Esophagus squamous epithelium (tissue), 5 donors: Measurements from ENCODE around the gene SYNM. TPM values are rescaled to one million over a fixed set of nuclear protein-coding genes. Genes with fewer than 3 reads are reported as not detected.

Source experiments
- DNase-seq: peaks from one replicate; lab custom pipeline; 2025; lab: John Stamatoyannopoulos, UW
- H3K27ac ChIP-seq, 4 donors: fragments of 200-600 bp; sonication (generic); one replicate each; pipeline ENCODE4 v1.5.1; 2016 to 2019; ENCODE audit warnings: mild to moderate bottlenecking in 1 of 4
- H3K27me3 ChIP-seq, 4 donors: fragments of 200-600 bp; sonication (generic); 1 replicate in 3 of 4; 2 replicates in 1 of 4; pipeline versions ENCODE4 v1.5.1 to v1.6.0; 2017 to 2021; ENCODE audit warnings: antibody characterized with exemption in 1 of 4
- H3K36me3 ChIP-seq, 3 donors: fragments of 200-600 bp; sonication (generic); one replicate each; pipeline ENCODE4 v1.5.1; 2016 to 2019
- H3K4me1 ChIP-seq, 3 donors: fragments of 200-600 bp; sonication (generic); one replicate each; pipeline ENCODE4 v1.5.1; 2017 to 2019
- H3K4me3 ChIP-seq, 4 donors: fragments of 200-600 bp; sonication (generic); 1 replicate in 3 of 4; 2 replicates in 1 of 4; pipeline ENCODE4 v1.5.1; 2016 to 2019; ENCODE audit warnings: mild to moderate bottlenecking in 2 of 4, moderate library complexity in 1 of 4
- H3K9me3 ChIP-seq, 3 donors: fragments of 200-600 bp; sonication (generic); one replicate each; pipeline ENCODE4 v1.5.1; 2016 to 2019
- CTCF ChIP-seq, 6 experiments: fragments of 450-650 bp in 4 of 6; fragments of 200-600 bp in 2 of 6; sonication (generic) in 2 of 6; IDR thresholded peaks; one replicate each; pipeline ENCODE4 v1.5.1; 2016 to 2019; ENCODE audit warnings: antibody characterized with exemption in 6 of 6, mild to moderate bottlenecking in 4 of 6, moderate library complexity in 4 of 6
- POLR2A ChIP-seq, 4 donors: fragments of 450-650 bp; IDR thresholded peaks; one replicate each; pipeline ENCODE4 v1.6.1; 2017; ENCODE audit warnings: antibody characterized with exemption in 4 of 4, mild to moderate bottlenecking in 4 of 4, moderate library complexity in 3 of 4
- WGBS, 2 donors: methylation state at CpG; one replicate each; pipeline ENCODE4 v1.1.5; 2018; 5-methylcytosine and 5-hydroxymethylcytosine counted together
- intact Hi-C: fragments of 100-400 bp; cut with DNase I; formaldehyde crosslinking; loops from one replicate; pipeline ENCODE4 v1.15.0; 2022
- total RNA-seq, 4 donors: library from RNA; depleted of rRNA; stranded (reverse); fragments of >200 nt; gene quantifications; one replicate each; pipeline ENCODE4 v1.1.0, GENCODE V29; 2016
- donor health status: DM: yes; HTN: yes; CAD: no.

SYNM gene
- total RNA-seq, 4 donors from 2014 or later = 18.1 to 262 (median 42.0) TPM

GRCh38 chr15:99164119-99164518 lies 59.2 kb downstream of the SYNM start:
- Histone ChIP-seq H3K27ac (no peak overlapping the region), H3K27me3 (no peaks in the 10 kb centered on the region), H3K36me3 (peaks cover 0 to 82% (median 0%) of the 10 kb centered on the region in 3 donors), H3K9me3 (no peaks in the 10 kb centered on the region), H3K4me1 (peaks cover 0 to 6% (median 3%) of the 10 kb centered on the region in 3 donors), H3K4me3 (no peak overlapping the region)
- WGBS, 2 donors = 86 to 90% methylated on average over 3 of the region's 3 CpGs
- intact Hi-C loops = no loop called here
- TF ChIP-seq CTCF (IDR thresholded peaks at IDR 0.05) (no peak), POLR2A (IDR thresholded peaks at IDR 0.05) (no peak)
- no peak for DNase-seq

- Histone ChIP-seq H3K4me1 (peaks cover 0 to 10% (median 7%) of the 10 kb centered on the region in 3 donors), H3K9me3 (no peaks in the 10 kb centered on the region), H3K4me3 (no peak overlapping the region), H3K27ac (peak overlapping the region in 1 of 4 donors; percentile 9), H3K27me3 (no peaks in the 10 kb centered on the region), H3K36me3 (peaks cover 0 to 83% (median 0%) of the 10 kb centered on the region in 3 donors)
- DNase-seq = no peak
- WGBS, 2 donors = 81 to 87% methylated on average over 3 of the region's 3 CpGs
- intact Hi-C loops = no loop called here
- TF ChIP-seq POLR2A (IDR thresholded peaks at IDR 0.05) (no peak), CTCF (IDR thresholded peaks at IDR 0.05) (no peak)
These were observed 60.3 kb downstream of the SYNM start for GRCh38 chr15:99165020-99165790.

GRCh38 chr15:99165956-99166689 lies 61.2 kb downstream of the SYNM start:
- TF ChIP-seq POLR2A (IDR thresholded peaks at IDR 0.05) = no peak
- TF ChIP-seq CTCF (IDR thresholded peaks at IDR 0.05) = no peak
- Histone ChIP-seq H3K27ac (peak overlapping the region; percentile 21 to 92 (median 88)), H3K4me3 (no peak overlapping the region), H3K27me3 (no peaks in the 10 kb centered on the region), H3K36me3 (peaks cover 0 to 89% (median 0%) of the 10 kb centered on the region in 3 donors), H3K4me1 (peaks cover 0 to 10% (median 7%) of the 10 kb centered on the region in 3 donors), H3K9me3 (no peaks in the 10 kb centered on the region)
- WGBS, 2 donors = 83 to 92% methylated on average over 16 to 22 of the region's 23 CpGs
- intact Hi-C loops = no loop called here
- DNase-seq = no peak

- Histone ChIP-seq H3K27me3 (no peaks in the 10 kb centered on the region), H3K4me3 (no peak overlapping the region), H3K9me3 (no peaks in the 10 kb centered on the region), H3K36me3 (peaks cover 0 to 90% (median 3%) of the 10 kb centered on the region in 3 donors), H3K4me1 (peaks cover 0 to 10% (median 7%) of the 10 kb centered on the region in 3 donors), H3K27ac (peak overlapping the region; percentile 73 to 92 (median 88))
- 68 to 80% methylated on average over 4 to 5 of the region's 5 CpGs for WGBS, 2 donors
- TF ChIP-seq CTCF (IDR thresholded peaks at IDR 0.05) (no peak), POLR2A (IDR thresholded peaks at IDR 0.05) (no peak)
- intact Hi-C loops = no loop called here
- DNase-seq = no peak
These were observed 62.3 kb downstream of the SYNM start for GRCh38 chr15:99167201-99167600.

GRCh38 chr15:99167640-99168039 lies 62.8 kb downstream of the SYNM start:
- intact Hi-C loops = no loop called here
- Histone ChIP-seq H3K27ac (peak overlapping the region; percentile 73 to 92 (median 88)), H3K27me3 (no peaks in the 10 kb centered on the region), H3K36me3 (peaks cover 0 to 90% (median 7%) of the 10 kb centered on the region in 3 donors), H3K4me1 (peaks cover 0 to 10% (median 7%) of the 10 kb centered on the region in 3 donors), H3K4me3 (no peak overlapping the region), H3K9me3 (no peaks in the 10 kb centered on the region)
- no peak for TF ChIP-seq CTCF (IDR thresholded peaks at IDR 0.05)
- TF ChIP-seq POLR2A (IDR thresholded peaks at IDR 0.05) = no peak
- DNase-seq = no peak
- 90 to 91% methylated on average over 5 to 6 of the region's 6 CpGs for WGBS, 2 donors
